Nephron (organoid): ENCODE measurements around the gene FER1L5.
A peak's percentile ranks its signal among the peaks of the same experiment; 100 is the strongest.

Experiments
- H3K27ac Mint-ChIP-seq, 3 experiments: 2 replicates each; pipeline ENCODE4 v1.8.0; 2020; ENCODE audit warnings: mixed read lengths in 3 of 3, mild to moderate bottlenecking in 2 of 3, moderate library complexity in 1 of 3
- H3K27me3 Mint-ChIP-seq: 2 replicates; pipeline ENCODE4 v1.8.0; 2021; ENCODE audit warnings: low read depth, mild to moderate bottlenecking, moderate library complexity, mixed read lengths
- H3K36me3 Mint-ChIP-seq: 2 replicates; pipeline ENCODE4 v1.8.0; 2020; ENCODE audit warnings: low read depth, mixed read lengths
- H3K4me1 Mint-ChIP-seq: 2 replicates; pipeline ENCODE4 v1.8.0; 2020; ENCODE audit warnings: mixed read lengths
- H3K4me3 Mint-ChIP-seq, 3 experiments: 2 replicates each; pipeline ENCODE4 v1.8.0; 2020; ENCODE audit warnings: mild to moderate bottlenecking in 3 of 3, mixed read lengths in 3 of 3, moderate library complexity in 2 of 3
- H3K9me3 Mint-ChIP-seq: 2 replicates; pipeline ENCODE4 v1.8.0; 2020; ENCODE audit warnings: mixed read lengths
- CTCF ChIP-seq, 3 experiments: fragments of 200-600 bp; sonication (generic); IDR thresholded peaks; one replicate each; pipeline ENCODE4 v1.5.0; 2021; ENCODE audit warnings: antibody characterized with exemption in 3 of 3; ENCODE audit not compliant: unreplicated experiment in 3 of 3

The FER1L5 gene

GRCh38 chr2:96616535-96616934 is 26.0 kb upstream of the FER1L5 start:
- Mint-ChIP-seq H3K4me3 (no peak overlapping the region), H3K4me1 (no peaks in the 10 kb centered on the region), H3K9me3 (no peaks in the 10 kb centered on the region), H3K27ac (no peak overlapping the region), H3K36me3 (peaks cover 65% of the 10 kb centered on the region), H3K27me3 (no peaks in the 10 kb centered on the region)
- TF ChIP-seq CTCF (IDR thresholded peaks at IDR 0.05; ENCODE audit: unreplicated experiment in 3 of 3), result no peak

DNA sequence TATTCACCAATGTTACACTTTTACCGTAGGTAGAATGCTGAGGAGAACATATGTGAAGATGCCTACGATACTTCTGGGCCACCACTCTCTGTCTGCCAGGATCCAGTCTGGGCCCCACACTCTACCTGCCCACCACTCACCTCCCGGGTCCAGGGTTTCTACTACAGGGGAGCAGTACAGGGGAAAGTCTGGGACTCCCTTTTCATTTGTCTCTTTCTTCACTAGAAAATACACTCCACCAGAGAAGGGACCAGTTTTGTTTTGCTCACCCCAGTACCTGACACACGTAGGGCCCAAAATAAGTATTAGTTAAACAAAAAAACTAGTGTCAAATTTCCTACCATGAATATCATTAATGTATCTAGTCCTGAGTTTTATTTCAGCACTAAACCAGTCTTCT is 25.6 kb upstream of the FER1L5 start:
- Mint-ChIP-seq H3K4me3 (no peak overlapping the region), H3K36me3 (peaks cover 60% of the 10 kb centered on the region), H3K4me1 (no peaks in the 10 kb centered on the region), H3K9me3 (no peaks in the 10 kb centered on the region), H3K27me3 (no peaks in the 10 kb centered on the region), H3K27ac (no peak overlapping the region)
- no peak for TF ChIP-seq CTCF (IDR thresholded peaks at IDR 0.05; ENCODE audit: unreplicated experiment in 3 of 3)

- Mint-ChIP-seq H3K36me3 (peaks cover 60% of the 10 kb centered on the region), H3K27me3 (no peaks in the 10 kb centered on the region), H3K9me3 (no peaks in the 10 kb centered on the region), H3K27ac (no peak overlapping the region), H3K4me3 (no peak overlapping the region), H3K4me1 (no peaks in the 10 kb centered on the region)
- no peak for TF ChIP-seq CTCF (IDR thresholded peaks at IDR 0.05; ENCODE audit: unreplicated experiment in 3 of 3)
These were observed 23.8 kb upstream of the FER1L5 start for GRCh38 chr2:96618596-96619283.

DNA sequence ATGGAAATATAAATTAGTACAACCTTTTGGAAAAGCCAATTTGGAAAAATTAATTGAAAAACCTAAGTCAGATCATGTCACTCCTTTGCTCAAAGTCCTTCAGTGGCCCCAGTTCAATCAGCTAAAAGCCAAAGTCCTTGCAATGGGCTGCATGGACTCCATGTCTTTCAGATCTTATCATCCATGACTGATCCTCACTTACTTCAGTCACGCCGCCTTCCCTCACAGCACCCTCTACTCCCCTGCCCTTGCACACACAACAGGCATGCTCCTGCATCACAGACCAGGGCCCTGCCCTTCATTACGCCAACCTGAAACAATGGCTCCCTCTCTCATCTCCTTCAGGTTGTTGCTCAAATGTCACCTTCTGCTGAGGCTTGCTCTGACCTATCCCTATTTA is 20.0 kb upstream of the FER1L5 start:
- H3K4me3 Mint-ChIP-seq, result no peak overlapping the region
- no peak for TF ChIP-seq CTCF (IDR thresholded peaks at IDR 0.05; ENCODE audit: unreplicated experiment in 3 of 3)
- no peaks in the 10 kb centered on the region for H3K9me3 Mint-ChIP-seq
- H3K27me3 Mint-ChIP-seq, result no peaks in the 10 kb centered on the region
- H3K27ac Mint-ChIP-seq, result peak overlapping the region in 2 of 3 experiments; percentile 8 to 12
- H3K4me1 Mint-ChIP-seq, result peaks cover 17% of the 10 kb centered on the region
- H3K36me3 Mint-ChIP-seq, result peaks cover 59% of the 10 kb centered on the region

DNA sequence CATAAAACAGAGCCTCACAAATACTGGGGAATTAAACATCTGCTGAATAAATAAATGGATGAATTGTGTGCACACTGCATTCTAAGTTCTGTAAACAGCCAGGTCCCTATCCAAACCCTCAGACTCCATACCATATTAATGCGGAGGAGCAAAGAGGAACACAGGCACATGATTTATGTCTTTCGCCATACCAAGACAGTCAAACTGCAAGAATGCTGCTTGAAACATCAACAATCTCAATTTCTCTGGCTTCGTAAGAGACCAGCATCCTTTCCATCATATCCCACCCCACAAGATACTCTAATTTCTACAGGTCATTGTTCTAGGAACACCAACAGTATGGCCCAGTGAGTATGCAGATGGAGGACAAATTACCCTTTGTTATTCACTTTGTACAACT is 19.4 kb upstream of the FER1L5 start:
- Mint-ChIP-seq H3K4me1 (peaks cover 17% of the 10 kb centered on the region), H3K36me3 (peaks cover 65% of the 10 kb centered on the region), H3K9me3 (no peaks in the 10 kb centered on the region), H3K27ac (peak overlapping the region in 1 of 3 experiments; percentile 12), H3K27me3 (no peaks in the 10 kb centered on the region), H3K4me3 (no peak overlapping the region)
- no peak for TF ChIP-seq CTCF (IDR thresholded peaks at IDR 0.05; ENCODE audit: unreplicated experiment in 3 of 3)
